ENCODE data around the gene GAB1. TPM values are rescaled to one million over a fixed set of nuclear protein-coding genes. Genes with fewer than 3 reads are reported as not detected.

Gene GAB1
- total and polyA plus RNA-seq, 2 of the 8 experiments (the other 6 are each of a cell fraction or from before 2014, with no cell fraction given): 6.8 to 21.3 TPM

GRCh38 chr4:143514901-143515300 is 178.2 kb downstream of the GAB1 start:
- peak overlapping the region; percentile 68 to 76 for H3K4me2 ChIP-seq (ENCODE audit: insufficient read depth in 1 of 2, low read depth in 2 of 2, low read length in 2 of 2)
- H2BK5ac ChIP-seq (ENCODE audit: low read depth, low read length): no peak overlapping the region
- 41% methylated on average over 5 of the region's 5 CpGs; no CpG with 5 or more reads in 1 of the 2 experiments for WGBS, 2 experiments (ENCODE audit: extremely low coverage in 1 of 2, insufficient coverage in 1 of 2, insufficient read length in 1 of 2, insufficient replicate concordance in 2 of 2, low coverage in 1 of 2, low lambda C conversion rate in 2 of 2, missing lambda C conversion rate in 1 of 2)
- no peak overlapping the region for H4K8ac ChIP-seq (ENCODE audit: extremely low read depth, insufficient read depth, low read length)
- no peaks in the 10 kb centered on the region for H3K9me3 ChIP-seq (ENCODE audit: insufficient read depth in 2 of 2, low read depth in 1 of 2, low read length in 1 of 2)
- no peak overlapping the region for H3K4ac ChIP-seq (replicated peaks; ENCODE audit: insufficient read length, low read depth, low read length)
- no peak overlapping the region for H2AFZ ChIP-seq (ENCODE audit: low read length)
- H3K4me1 ChIP-seq (replicated peaks in 1 of 4; ENCODE audit: control insufficient read depth in 3 of 4, insufficient read depth in 4 of 4, low read length in 3 of 4): peaks cover 0 to 3% (median 0%) of the 10 kb centered on the region in 4 experiments; a peak in 2 of 7 replicates
- CTCF ChIA-PET (ENCODE audit: partially characterized antibody): interaction anchor here (0.6 kb wide), 1 partner anchor 465 kb away, joined by 3 read pairs; no protein-coding TSS in a partner anchor
- FAIRE-seq (no peak), DNase-seq (ENCODE audit: low read depth in 1 of 2, low spot score in 2 of 2) (no peak)
- no peak overlapping the region for H3K27ac ChIP-seq (ENCODE audit: low read depth, low read length)
- H3K14ac ChIP-seq (ENCODE audit: insufficient read length): no peak overlapping the region
- H4K5ac ChIP-seq (ENCODE audit: insufficient read length, low read depth, low read length): no peak overlapping the region
- H2BK12ac ChIP-seq (ENCODE audit: low read depth, low read length): no peak overlapping the region
- no peak overlapping the region for H3K23ac ChIP-seq (ENCODE audit: insufficient read length)
- H3K79me1 ChIP-seq (ENCODE audit: low read depth, low read length): no peaks in the 10 kb centered on the region
- no peak overlapping the region for H3K56ac ChIP-seq (replicated peaks; ENCODE audit: insufficient read length, low read depth, low read length)
- H4K91ac ChIP-seq (replicated peaks; ENCODE audit: insufficient read length, low read length): no peak overlapping the region
- no peak overlapping the region for H2AK5ac ChIP-seq (ENCODE audit: low read depth, low read length)
- H3K36me3 ChIP-seq (ENCODE audit: control insufficient read depth in 2 of 4, insufficient read depth in 4 of 4, low read length in 3 of 4): peaks cover 0 to 31% (median 14%) of the 10 kb centered on the region in 4 experiments; a peak in 6 of 8 replicates
- H2BK20ac ChIP-seq (ENCODE audit: low read length): no peak overlapping the region
- TF ChIP-seq MAFK (IDR thresholded peaks at IDR 0.05; ENCODE audit: low read depth, low read length): no peak
- TF ChIP-seq EP300 (IDR thresholded peaks at IDR 0.05; ENCODE audit: borderline replicate concordance in 1 of 2, low read depth in 2 of 2, low read length in 2 of 2): no peak
- no peak for TF ChIP-seq PHF8 (conservative IDR thresholded peaks at IDR 0.05; ENCODE audit: low read depth, low read length)
- TF ChIP-seq E2F6 (IDR thresholded peaks at IDR 0.05): no peak
- no peak for TF ChIP-seq HDAC2 (IDR thresholded peaks at IDR 0.05; ENCODE audit: borderline replicate concordance in 1 of 2, low read depth in 2 of 2, low read length in 2 of 2)
- no peak for TF ChIP-seq SIX5 (IDR thresholded peaks at IDR 0.05; ENCODE audit: low read depth, low read length)
- TF ChIP-seq CHD1 (IDR thresholded peaks at IDR 0.05; ENCODE audit: low read depth, low read length): no peak
- TF ChIP-seq JUN (IDR thresholded peaks at IDR 0.05; ENCODE audit: low read depth, low read length): no peak
- no peak for TF ChIP-seq ATF2 (IDR thresholded peaks at IDR 0.05; ENCODE audit: low read length)
- no peak overlapping the region for H3K18ac ChIP-seq (ENCODE audit: extremely low read depth, low read length)
- peaks cover 12 to 18% of the 10 kb centered on the region in 2 experiments for H4K20me1 ChIP-seq (replicated peaks in 1 of 2; ENCODE audit: control insufficient read depth in 1 of 2, insufficient read depth in 2 of 2, low read length in 2 of 2)
- H3K23me2 ChIP-seq (ENCODE audit: low read depth, low read length): no peaks in the 10 kb centered on the region
- H3K27me3 ChIP-seq (replicated peaks in 1 of 4; ENCODE audit: control insufficient read depth in 3 of 4, extremely low read depth in 1 of 4, insufficient read depth in 3 of 4, low read length in 3 of 4): no peaks in the 10 kb centered on the region
- H2BK15ac ChIP-seq (ENCODE audit: low read length): no peak overlapping the region
- H2BK120ac ChIP-seq (replicated peaks; ENCODE audit: low read depth, low read length): no peak overlapping the region
- H3K9ac ChIP-seq (replicated peaks in 1 of 4; ENCODE audit: extremely low read depth in 1 of 4, low read depth in 3 of 4, low read length in 3 of 4): peak overlapping the region in 3 of 4 experiments; percentile 95 to 98 (median 96); a peak in 6 of 7 replicates
- H3K4me3 ChIP-seq (ENCODE audit: extremely low read depth in 1 of 4, insufficient read depth in 2 of 4, low read depth in 3 of 4, low read length in 4 of 4): peak overlapping the region; percentile 93 to 98 (median 94)
- peaks cover 23 to 62% of the 10 kb centered on the region in 2 experiments for H3K79me2 ChIP-seq (ENCODE audit: control insufficient read depth in 1 of 2, insufficient read depth in 2 of 2, low read length in 2 of 2)
- POLR2A ChIA-PET (ENCODE audit: partially characterized antibody): interaction anchor here (0.6 to 3.1 kb wide), 9 partner anchors 9 to 329 kb away, joined by 3 to 11 read pairs (median 4); partner anchors contain the start of gene GAB1
